IMR-90 (cell line): ENCODE data around the gene HERC3. TPM values are rescaled to one million over a fixed set of nuclear protein-coding genes. Genes with fewer than 3 reads are reported as not detected.

Experiments used
- ATAC-seq: fragments of 200-7000 bp; cut with Tn5 transposase; 2 replicates; pipeline ENCODE4 v1.9.1; 2020; ENCODE audit warnings: low read depth, mild to moderate bottlenecking, moderate library complexity
- BruUV-seq: library from RNA; stranded (reverse); fragments of 400-500 nt; replicated peaks from 2 replicates; lab custom pipeline; 2021; lab: Mats Ljungman, UMichigan
- CTCF ChIA-PET: fragments of 300-600 bp; formaldehyde crosslinking; extraction: SDS; loops from one replicate; lab custom pipeline; 2021; ENCODE audit warnings: antibody characterized with exemption; lab: Yijun Ruan, JAX
- POLR2A ChIA-PET: fragments of 300-600 bp; sonication (Branson Sonifier 250); formaldehyde crosslinking; loops from one replicate; lab custom pipeline; 2022; ENCODE audit warnings: antibody characterized with exemption; ENCODE audit not compliant: unreplicated experiment; lab: Charles Lee
- DNase-seq: peaks from one replicate; pipeline ENCODE4 v3.0.0; 2013
- H2AFZ ChIP-seq: replicated peaks from 2 replicates; pipeline ENCODE3; 2013; ENCODE audit warnings: low read length, mild to moderate bottlenecking; ENCODE audit not compliant: poor library complexity
- H2AK5ac ChIP-seq: 2 replicates; pipeline ENCODE4 v1.6.1; 2013; ENCODE audit warnings: low read depth, low read length, inconsistent platforms
- H2AK9ac ChIP-seq: replicated peaks from 2 replicates; pipeline ENCODE3; 2013; ENCODE audit warnings: mild to moderate bottlenecking, low read depth, low read length, moderate library complexity; ENCODE audit not compliant: poor library complexity
- H2BK120ac ChIP-seq: 2 replicates; pipeline ENCODE4 v1.6.1; 2013; ENCODE audit warnings: low read depth, low read length, inconsistent platforms
- H2BK15ac ChIP-seq: 3 replicates; pipeline ENCODE4 v1.6.1; 2013; ENCODE audit warnings: low read depth, low read length, inconsistent platforms
- H2BK20ac ChIP-seq: 2 replicates; pipeline ENCODE4 v1.6.1; 2013; ENCODE audit warnings: low read depth, mild to moderate bottlenecking, inconsistent platforms, low read length, moderate library complexity
- H2BK5ac ChIP-seq: 2 replicates; pipeline ENCODE4 v1.6.1; 2013; ENCODE audit warnings: mild to moderate bottlenecking, low read depth, low read length, inconsistent platforms; ENCODE audit not compliant: poor library complexity, severe bottlenecking
- H3K14ac ChIP-seq: replicated peaks from 2 replicates; pipeline ENCODE4 v1.6.1; 2013; ENCODE audit warnings: low read depth, low read length, inconsistent platforms
- H3K18ac ChIP-seq: 2 replicates; pipeline ENCODE4 v1.6.1; 2013; ENCODE audit warnings: low read depth, low read length, control low read depth
- H3K23ac ChIP-seq: 2 replicates; pipeline ENCODE4 v1.6.1; 2013; ENCODE audit warnings: low read depth, low read length, inconsistent platforms
- H3K27ac ChIP-seq: 2 replicates; pipeline ENCODE4 v1.5.1; 2013; ENCODE audit warnings: mild to moderate bottlenecking, control low read depth, low read length; ENCODE audit not compliant: insufficient read depth
- H3K27me3 ChIP-seq: 2 replicates; pipeline ENCODE4 v1.6.1; 2013; ENCODE audit warnings: low read length; ENCODE audit not compliant: control insufficient read depth, insufficient read depth
- H3K36me3 ChIP-seq: 2 replicates; pipeline ENCODE4 v1.6.1; 2013; ENCODE audit warnings: low read length, mixed read lengths; ENCODE audit not compliant: control insufficient read depth, insufficient read depth
- H3K4ac ChIP-seq: 2 replicates; pipeline ENCODE4 v1.6.1; 2013; ENCODE audit warnings: low read depth, low read length, inconsistent platforms
- H3K4me1 ChIP-seq: 2 replicates; pipeline ENCODE4 v1.6.1; 2013; ENCODE audit warnings: low read length, mixed read lengths; ENCODE audit not compliant: control insufficient read depth, insufficient read depth
- H3K4me2 ChIP-seq: 2 replicates; pipeline ENCODE4 v1.6.1; 2013; ENCODE audit warnings: low read depth, mild to moderate bottlenecking, control low read depth, low read length, moderate library complexity
- H3K4me3 ChIP-seq: 2 replicates; pipeline ENCODE4 v1.5.1; 2013; ENCODE audit warnings: low read depth, mild to moderate bottlenecking, control low read depth, low read length, moderate library complexity; ENCODE audit not compliant: insufficient read depth
- H3K56ac ChIP-seq: 2 replicates; pipeline ENCODE4 v1.6.1; 2013; ENCODE audit warnings: low read length, inconsistent platforms; ENCODE audit not compliant: insufficient read depth; ENCODE audit errors: extremely low read depth
- H3K79me1 ChIP-seq, 2 experiments: 2 replicates each; pipeline ENCODE4 v1.6.1; 2013; ENCODE audit warnings: low read length in 2 of 2, inconsistent platforms in 1 of 2, low read depth in 1 of 2
- H3K9ac ChIP-seq: 2 replicates; pipeline ENCODE4 v1.6.1; 2013; ENCODE audit warnings: low read depth, low read length, control low read depth
- H3K9me1 ChIP-seq: 2 replicates; pipeline ENCODE4 v1.6.1; 2013; ENCODE audit warnings: low read length, inconsistent platforms; ENCODE audit not compliant: insufficient read depth
- H3K9me3 ChIP-seq: 2 replicates; pipeline ENCODE4 v1.6.1; 2013; ENCODE audit warnings: low read length; ENCODE audit not compliant: control insufficient read depth, insufficient read depth
- H4K20me1 ChIP-seq: 2 replicates; pipeline ENCODE4 v1.6.1; 2013; ENCODE audit warnings: low read length, inconsistent platforms; ENCODE audit not compliant: insufficient read depth
- H4K5ac ChIP-seq: 2 replicates; pipeline ENCODE4 v1.6.1; 2013; ENCODE audit warnings: mild to moderate bottlenecking, low read depth, low read length, control low read depth
- H4K8ac ChIP-seq, 2 experiments: 2 replicates each; pipeline ENCODE4 v1.6.1; 2013; ENCODE audit warnings: low read depth in 2 of 2, low read length in 2 of 2, control low read depth in 1 of 2, inconsistent platforms in 1 of 2
- H4K91ac ChIP-seq: 2 replicates; pipeline ENCODE4 v1.6.1; 2013; ENCODE audit warnings: low read depth, low read length, inconsistent platforms; ENCODE audit not compliant: insufficient read depth
- CEBPB ChIP-seq: IDR thresholded peaks from 2 replicates; pipeline ENCODE4 v1.6.1; 2012; ENCODE audit warnings: low read depth, low read length, improper control_type of control experiment
- SMC3 ChIP-seq: fragments of 150-350 bp; IDR thresholded peaks from 2 replicates; pipeline ENCODE4 v1.6.1; 2016; ENCODE audit warnings: low read depth, mild to moderate bottlenecking, antibody characterized with exemption, low read length, moderate library complexity
- WGBS, 2 experiments: methylation state at CpG; one replicate each; pipeline versions ENCODE4 v1.1.5 to v1.1.7; 2013; ENCODE audit warnings: missing lambda C conversion rate in 2 of 2; ENCODE audit not compliant: insufficient read length in 1 of 2; ENCODE audit errors: extremely low coverage in 2 of 2; 5-methylcytosine and 5-hydroxymethylcytosine counted together
- dilution Hi-C: fragments of 300-500 bp; cut with HindIII; formaldehyde crosslinking; loops from one replicate; pipeline ENCODE4 v1.14.3; 2018; ENCODE audit warnings: low sequenced_read_pairs; ENCODE audit not compliant: unreplicated experiment
- in situ Hi-C: fragments of 300-500 bp; cut with MboI; formaldehyde crosslinking; loops from 3 replicates; pipeline ENCODE4 v1.14.3; 2019; ENCODE audit warnings: low sequenced_read_pairs, inconsistent platforms, mixed read lengths
- intact Hi-C: fragments of 100-400 bp; cut with micrococcal nuclease; formaldehyde crosslinking; loops from 2 replicates; pipeline ENCODE4 v1.10.0; 2022
- polyA plus RNA-seq, 3 experiments: library from polyadenylated mRNA; depleted of rRNA; stranded (reverse); fragments of >200 nt; gene quantifications; 2 replicates each; pipeline ENCODE4 v1.2.3, GENCODE V29; 2012; ENCODE audit warnings: low replicate concordance in 1 of 3
- total RNA-seq: library from RNA; depleted of rRNA; stranded (reverse); fragments of >200 nt; gene quantifications from 2 replicates; pipeline ENCODE4 v1.2.3, GENCODE V29; 2012

Gene HERC3
- total and polyA plus RNA-seq, 2 of the 4 experiments (the other 2 are of a cell fraction) = 8.9 to 9.5 TPM

DNA sequence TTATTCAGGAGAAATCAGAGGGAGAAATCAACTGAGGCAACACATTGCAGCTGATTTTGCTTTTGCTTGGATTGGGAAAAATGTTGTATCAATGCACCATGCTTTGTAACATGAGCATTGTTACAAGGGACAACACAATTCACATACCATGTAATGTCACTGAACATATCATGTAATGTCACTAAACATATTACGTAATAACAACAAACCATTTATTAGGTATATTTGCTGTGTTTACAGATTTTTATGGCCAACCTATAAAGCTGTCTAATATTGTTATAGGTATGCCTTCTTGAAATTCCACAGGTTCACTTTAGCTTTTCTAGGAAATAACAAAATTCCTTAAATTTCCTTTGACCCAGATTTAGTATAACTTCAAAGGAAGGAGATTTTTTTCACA is 5.0 kb upstream of the HERC3 start:
- Histone ChIP-seq H3K56ac (no peak overlapping the region), H2BK120ac (no peak overlapping the region), H2BK5ac (no peak overlapping the region), H3K27ac (no peak overlapping the region), H2BK20ac (no peak overlapping the region), H3K4me2 (no peak overlapping the region), H3K9ac (no peak overlapping the region), H3K9me3 (no peaks in the 10 kb centered on the region), H3K79me1 (peaks cover 4 to 11% of the 10 kb centered on the region in 2 experiments), H4K8ac (no peak overlapping the region), H3K4me1 (peaks cover 2% of the 10 kb centered on the region; the same call in 1 of the 2 replicates), H4K91ac (no peak overlapping the region), H3K36me3 (no peaks in the 10 kb centered on the region), H2AK5ac (no peak overlapping the region), H2BK15ac (no peak overlapping the region), H3K23ac (no peak overlapping the region), H3K9me1 (0 out of 2 replicates have a peak, but pooled peaks cover 3% of the 10 kb centered on the region), H3K18ac (no peak overlapping the region), H3K27me3 (no peaks in the 10 kb centered on the region), H3K4me3 (no peak overlapping the region), H4K20me1 (no peaks in the 10 kb centered on the region), H2AFZ (no peak overlapping the region), H3K14ac (no peak overlapping the region), H4K5ac (no peak overlapping the region), H2AK9ac (no peak overlapping the region), H3K4ac (no peak overlapping the region)
- ChIA-PET CTCF (interaction anchor here (1.0 kb wide), 1 partner anchor 48 kb away, joined by 3 read pairs; no protein-coding TSS in a partner anchor), POLR2A (no interaction called here)
- dilution Hi-C loops = no loop called here
- DNase-seq = no peak
- TF ChIP-seq SMC3 = no peak
- peak; percentile 90 for TF ChIP-seq CEBPB
- in situ Hi-C loops = no loop called here
- intact Hi-C loops = no loop called here
- no CpG with 5 or more reads among the region's 1 CpG for WGBS, 2 experiments
- BruUV-seq = no TSS peak
- ATAC-seq = no peak
